ENCODE measurements around the gene UCP3.

Gene UCP3

GRCh38 chr11:74010306-74011300 is 1.7 kb upstream of the UCP3 start:
- no peak overlapping the region for H3K4me3 ChIP-seq (ENCODE audit: low read length)
- no CpG with 5 or more reads among the region's 9 CpGs for WGBS (ENCODE audit: extremely low coverage, insufficient coverage, low lambda C conversion rate)
- no peak overlapping the region for H3K56ac ChIP-seq (ENCODE audit: low read length)
- no peak overlapping the region for H4K5ac ChIP-seq (ENCODE audit: low read length)
- no peak overlapping the region for H3K9ac ChIP-seq (ENCODE audit: low read length)
- no peak overlapping the region for H2BK120ac ChIP-seq (ENCODE audit: low read depth, low read length)
- H3K18ac ChIP-seq (ENCODE audit: low read length) = no peak overlapping the region
- no peak overlapping the region for H3K23ac ChIP-seq (ENCODE audit: low read length)
- no peaks in the 10 kb centered on the region for H3K79me2 ChIP-seq (ENCODE audit: control insufficient read depth, insufficient read depth, low read length)
- H3K79me1 ChIP-seq (ENCODE audit: low read length) = no peaks in the 10 kb centered on the region
- H3K27me3 ChIP-seq (ENCODE audit: insufficient read depth, low read length, poor library complexity) = no peaks in the 10 kb centered on the region
- H2AK5ac ChIP-seq (ENCODE audit: low read length) = no peak overlapping the region
- peaks cover 4% of the 10 kb centered on the region for H3K4me1 ChIP-seq (ENCODE audit: control insufficient read depth, low read depth, low read length)
- peak; percentile 69 for DNase-seq
- H3K27ac ChIP-seq (ENCODE audit: low read depth, low read length) = no peak overlapping the region
- no peaks in the 10 kb centered on the region for H3K36me3 ChIP-seq (ENCODE audit: control insufficient read depth, insufficient read depth, low read length)
- H2BK15ac ChIP-seq (replicated peaks; ENCODE audit: low read depth) = no peak overlapping the region
- no peak overlapping the region for H4K8ac ChIP-seq (ENCODE audit: low read depth, low read length)
- H3K4ac ChIP-seq (ENCODE audit: low read depth, low read length) = no peak overlapping the region
- no peak overlapping the region for H3K4me2 ChIP-seq (ENCODE audit: low read length)
- no peak overlapping the region for H2BK5ac ChIP-seq (ENCODE audit: low read length)

DNA sequence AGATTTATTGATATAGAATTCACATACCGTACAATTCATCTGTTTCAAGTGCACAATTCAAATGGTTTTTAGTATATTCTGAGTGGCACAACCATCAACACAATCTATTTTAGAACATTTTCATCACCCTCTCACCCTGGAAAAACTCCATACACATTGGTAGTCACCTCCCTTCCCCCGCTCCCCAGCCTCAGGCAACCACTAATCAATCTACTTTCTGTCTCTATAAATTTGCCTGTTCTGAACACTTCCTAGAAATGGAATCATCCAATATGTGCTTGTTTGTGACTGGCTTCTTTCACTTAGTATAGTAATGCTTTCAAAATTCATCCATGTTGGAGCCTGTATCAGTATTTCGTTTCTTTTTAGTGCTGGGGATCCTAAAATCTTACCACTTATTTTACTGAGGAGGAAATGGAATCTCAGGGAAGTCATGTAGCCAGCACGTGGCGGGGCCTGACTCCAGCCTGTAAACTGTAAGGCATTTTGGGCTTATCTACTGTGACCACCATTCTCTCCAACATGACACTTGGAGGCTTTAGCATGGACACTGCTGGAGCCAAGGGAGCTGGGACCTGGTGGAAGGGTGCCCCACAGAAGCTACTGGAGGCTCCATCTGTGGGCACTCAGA is 905 bp upstream of the UCP3 start:
- H3K23ac ChIP-seq (ENCODE audit: low read length) = no peak overlapping the region
- no peaks in the 10 kb centered on the region for H3K27me3 ChIP-seq (ENCODE audit: insufficient read depth, low read length, poor library complexity)
- no peaks in the 10 kb centered on the region for H3K36me3 ChIP-seq (ENCODE audit: control insufficient read depth, insufficient read depth, low read length)
- H3K18ac ChIP-seq (ENCODE audit: low read length) = no peak overlapping the region
- no peak overlapping the region for H4K8ac ChIP-seq (ENCODE audit: low read depth, low read length)
- no peak overlapping the region for H3K4me3 ChIP-seq (ENCODE audit: low read length)
- H2BK15ac ChIP-seq (replicated peaks; ENCODE audit: low read depth) = no peak overlapping the region
- H3K56ac ChIP-seq (ENCODE audit: low read length) = no peak overlapping the region
- no peak overlapping the region for H3K9ac ChIP-seq (ENCODE audit: low read length)
- no peak overlapping the region for H3K4ac ChIP-seq (ENCODE audit: low read depth, low read length)
- H4K5ac ChIP-seq (ENCODE audit: low read length) = no peak overlapping the region
- H3K79me2 ChIP-seq (ENCODE audit: control insufficient read depth, insufficient read depth, low read length) = no peaks in the 10 kb centered on the region
- H2BK120ac ChIP-seq (ENCODE audit: low read depth, low read length) = no peak overlapping the region
- WGBS (ENCODE audit: extremely low coverage, insufficient coverage, low lambda C conversion rate) = no CpG with 5 or more reads among the region's 5 CpGs
- no peak overlapping the region for H2AK5ac ChIP-seq (ENCODE audit: low read length)
- no peak overlapping the region for H2BK5ac ChIP-seq (ENCODE audit: low read length)
- peaks cover 4% of the 10 kb centered on the region for H3K4me1 ChIP-seq (ENCODE audit: control insufficient read depth, low read depth, low read length)
- no peak for DNase-seq
- H3K4me2 ChIP-seq (ENCODE audit: low read length) = no peak overlapping the region
- H3K27ac ChIP-seq (ENCODE audit: low read depth, low read length) = no peak overlapping the region
- H3K79me1 ChIP-seq (ENCODE audit: low read length) = no peaks in the 10 kb centered on the region

DNA sequence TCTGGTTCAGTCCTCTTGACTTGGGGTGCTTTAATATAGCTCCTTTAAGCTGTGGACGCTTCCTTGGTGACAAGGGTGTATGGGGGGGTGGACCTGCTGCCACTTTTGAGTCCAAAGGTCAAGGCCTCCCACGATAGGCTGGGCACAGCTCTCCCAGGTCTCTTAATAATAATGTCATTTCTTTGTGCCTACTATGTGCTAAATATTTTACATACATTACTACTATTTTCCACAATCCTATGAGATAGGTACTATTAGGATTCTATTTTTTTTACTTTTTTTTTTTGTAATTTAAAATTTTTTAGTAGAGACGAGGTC is 304 bp upstream of the UCP3 start:
- no peak overlapping the region for H4K8ac ChIP-seq (ENCODE audit: low read depth, low read length)
- H3K27me3 ChIP-seq (ENCODE audit: insufficient read depth, low read length, poor library complexity) = no peaks in the 10 kb centered on the region
- no peak overlapping the region for H2BK15ac ChIP-seq (replicated peaks; ENCODE audit: low read depth)
- H4K5ac ChIP-seq (ENCODE audit: low read length) = no peak overlapping the region
- H3K4me3 ChIP-seq (ENCODE audit: low read length) = no peak overlapping the region
- H3K4me1 ChIP-seq (ENCODE audit: control insufficient read depth, low read depth, low read length) = peaks cover 4% of the 10 kb centered on the region
- no peak overlapping the region for H2AK5ac ChIP-seq (ENCODE audit: low read length)
- no peaks in the 10 kb centered on the region for H3K79me2 ChIP-seq (ENCODE audit: control insufficient read depth, insufficient read depth, low read length)
- DNase-seq = no peak
- H2BK120ac ChIP-seq (ENCODE audit: low read depth, low read length) = no peak overlapping the region
- no peak overlapping the region for H3K27ac ChIP-seq (ENCODE audit: low read depth, low read length)
- no peaks in the 10 kb centered on the region for H3K79me1 ChIP-seq (ENCODE audit: low read length)
- no peak overlapping the region for H3K9ac ChIP-seq (ENCODE audit: low read length)
- H3K56ac ChIP-seq (ENCODE audit: low read length) = no peak overlapping the region
- no peak overlapping the region for H3K4ac ChIP-seq (ENCODE audit: low read depth, low read length)
- H3K36me3 ChIP-seq (ENCODE audit: control insufficient read depth, insufficient read depth, low read length) = no peaks in the 10 kb centered on the region
- no peak overlapping the region for H2BK5ac ChIP-seq (ENCODE audit: low read length)
- H3K4me2 ChIP-seq (ENCODE audit: low read length) = no peak overlapping the region
- no peak overlapping the region for H3K18ac ChIP-seq (ENCODE audit: low read length)
- WGBS (ENCODE audit: extremely low coverage, insufficient coverage, low lambda C conversion rate) = no CpG with 5 or more reads among the region's 3 CpGs
- no peak overlapping the region for H3K23ac ChIP-seq (ENCODE audit: low read length)

GRCh38 chr11:74007691-74008372 is 1.1 kb downstream of the UCP3 start:
- WGBS (ENCODE audit: extremely low coverage, insufficient coverage, low lambda C conversion rate) = no CpG with 5 or more reads among the region's 6 CpGs
- no peak for DNase-seq
- Histone ChIP-seq H3K9ac (ENCODE audit: low read length) (no peak overlapping the region), H2AK5ac (ENCODE audit: low read length) (no peak overlapping the region), H3K23ac (ENCODE audit: low read length) (no peak overlapping the region), H3K27me3 (ENCODE audit: insufficient read depth, low read length, poor library complexity) (no peaks in the 10 kb centered on the region), H4K5ac (ENCODE audit: low read length) (no peak overlapping the region), H3K79me2 (ENCODE audit: control insufficient read depth, insufficient read depth, low read length) (no peaks in the 10 kb centered on the region), H3K36me3 (ENCODE audit: control insufficient read depth, insufficient read depth, low read length) (no peaks in the 10 kb centered on the region), H4K8ac (ENCODE audit: low read depth, low read length) (no peak overlapping the region), H3K27ac (ENCODE audit: low read depth, low read length) (no peak overlapping the region), H3K79me1 (ENCODE audit: low read length) (no peaks in the 10 kb centered on the region), H3K56ac (ENCODE audit: low read length) (no peak overlapping the region), H3K4me3 (ENCODE audit: low read length) (no peak overlapping the region), H3K4me1 (ENCODE audit: control insufficient read depth, low read depth, low read length) (peaks cover 4% of the 10 kb centered on the region), H3K4me2 (ENCODE audit: low read length) (no peak overlapping the region), H2BK5ac (ENCODE audit: low read length) (no peak overlapping the region), H2BK120ac (ENCODE audit: low read depth, low read length) (no peak overlapping the region), H3K18ac (ENCODE audit: low read length) (no peak overlapping the region), H3K4ac (ENCODE audit: low read depth, low read length) (no peak overlapping the region), H2BK15ac (replicated peaks; ENCODE audit: low read depth) (no peak overlapping the region)

- H3K27me3 ChIP-seq (ENCODE audit: insufficient read depth, low read length, poor library complexity) = no peaks in the 10 kb centered on the region
- no peaks in the 10 kb centered on the region for H3K79me2 ChIP-seq (ENCODE audit: control insufficient read depth, insufficient read depth, low read length)
- H2BK5ac ChIP-seq (ENCODE audit: low read length) = no peak overlapping the region
- no peak overlapping the region for H2BK15ac ChIP-seq (replicated peaks; ENCODE audit: low read depth)
- no peak overlapping the region for H4K5ac ChIP-seq (ENCODE audit: low read length)
- H3K9ac ChIP-seq (ENCODE audit: low read length) = no peak overlapping the region
- H3K4me1 ChIP-seq (ENCODE audit: control insufficient read depth, low read depth, low read length) = peaks cover 4% of the 10 kb centered on the region
- H3K36me3 ChIP-seq (ENCODE audit: control insufficient read depth, insufficient read depth, low read length) = no peaks in the 10 kb centered on the region
- no peak overlapping the region for H3K23ac ChIP-seq (ENCODE audit: low read length)
- no peak overlapping the region for H3K27ac ChIP-seq (ENCODE audit: low read depth, low read length)
- no CpG with 5 or more reads among the region's 7 CpGs for WGBS (ENCODE audit: extremely low coverage, insufficient coverage, low lambda C conversion rate)
- H2AK5ac ChIP-seq (ENCODE audit: low read length) = no peak overlapping the region
- H3K56ac ChIP-seq (ENCODE audit: low read length) = no peak overlapping the region
- no peak overlapping the region for H3K18ac ChIP-seq (ENCODE audit: low read length)
- no peak overlapping the region for H2BK120ac ChIP-seq (ENCODE audit: low read depth, low read length)
- no peak overlapping the region for H3K4me2 ChIP-seq (ENCODE audit: low read length)
- no peak overlapping the region for H3K4me3 ChIP-seq (ENCODE audit: low read length)
- no peak overlapping the region for H4K8ac ChIP-seq (ENCODE audit: low read depth, low read length)
- no peaks in the 10 kb centered on the region for H3K79me1 ChIP-seq (ENCODE audit: low read length)
- DNase-seq = no peak
- no peak overlapping the region for H3K4ac ChIP-seq (ENCODE audit: low read depth, low read length)
Measured at GRCh38 chr11:74006743-74007304, 2.1 kb downstream of the UCP3 start.
